T follicular helper cell (primary cell): ENCODE measurements around the gene CD63.
A peak's percentile ranks its signal among the peaks of the same experiment; 100 is the strongest.

Source experiments
- DNase-seq: peaks from one replicate; pipeline ENCODE4 v3.0.0-alpha.2; 2020; ENCODE audit warnings: low read depth

Gene CD63

DNA sequence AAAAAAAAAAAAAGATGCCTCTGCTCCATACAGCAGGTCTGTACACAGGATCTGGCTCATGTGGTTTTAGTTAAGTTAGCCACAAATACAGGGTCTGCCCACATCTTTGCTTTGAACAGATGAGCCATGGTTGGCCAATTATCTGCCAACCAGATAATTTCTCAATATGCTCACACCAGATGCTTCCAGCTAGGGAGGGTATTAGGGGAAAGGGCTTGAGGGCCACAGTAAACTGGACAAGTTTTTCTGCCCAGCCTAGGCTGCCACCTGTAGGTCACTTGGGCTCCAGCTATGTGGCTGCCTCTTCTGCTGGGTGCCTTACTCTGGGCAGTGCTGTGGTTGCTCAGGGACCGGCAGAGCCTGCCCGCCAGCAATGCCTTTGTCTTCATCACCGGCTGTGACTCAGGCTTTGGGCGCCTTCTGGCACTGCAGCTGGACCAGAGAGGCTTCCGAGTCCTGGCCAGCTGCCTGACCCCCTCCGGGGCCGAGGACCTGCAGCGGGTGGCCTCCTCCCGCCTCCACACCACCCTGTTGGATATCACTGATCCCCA lies 7.8 kb downstream of the CD63 start:
- DNase-seq: no peak

DNA sequence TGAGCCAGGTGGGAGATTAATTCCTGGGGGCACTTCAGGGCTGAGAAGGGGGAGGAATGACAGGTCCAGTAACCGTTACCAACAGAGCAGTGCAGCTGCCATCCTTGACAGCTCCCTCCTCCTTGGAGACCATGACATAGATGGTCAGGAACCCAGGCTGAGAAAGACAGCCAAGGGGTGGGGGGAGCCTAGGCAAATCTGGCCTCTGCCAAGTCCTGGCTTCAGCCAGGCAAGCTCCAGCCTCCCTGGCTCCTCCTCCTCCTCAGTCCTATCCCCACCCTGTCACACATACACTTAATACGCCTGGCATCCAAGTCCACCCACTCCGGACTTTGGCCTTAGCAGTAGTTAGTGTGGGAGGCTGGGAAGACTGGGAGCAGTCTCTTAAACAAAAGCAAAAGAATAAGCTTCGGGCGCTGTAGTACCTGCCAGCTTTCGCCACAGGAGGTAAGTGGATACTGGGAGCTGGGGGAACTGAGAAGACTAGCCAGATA lies 8.7 kb downstream of the CD63 start, which contains the start of gene RDH5:
TSS of gene RDH5 (plus strand) at position 323 of the 494 bp plus-strand sequence. CDS start 792 bp downstream, outside the sequence.
- DNase-seq: no peak

DNA sequence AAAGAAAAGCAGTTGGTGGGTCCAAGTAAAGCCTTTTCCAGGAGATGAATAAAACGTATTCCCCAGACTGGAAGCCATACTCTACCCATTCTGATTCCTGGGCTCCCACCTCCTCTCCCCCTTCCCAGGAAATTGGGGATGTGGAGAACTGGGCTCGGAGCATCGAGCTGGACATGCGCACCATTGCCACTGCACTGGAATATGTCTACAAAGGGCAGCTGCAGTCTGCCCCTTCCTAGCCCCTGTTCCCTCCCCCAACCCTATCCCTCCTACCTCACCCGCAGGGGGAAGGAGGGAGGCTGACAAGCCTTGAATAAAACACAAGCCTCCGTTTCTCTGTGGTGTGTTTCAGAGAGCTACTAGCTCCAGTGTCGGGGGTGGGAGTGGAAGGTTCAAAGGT lies 9.4 kb downstream of the CD63 start:
- DNase-seq: no peak

DNA sequence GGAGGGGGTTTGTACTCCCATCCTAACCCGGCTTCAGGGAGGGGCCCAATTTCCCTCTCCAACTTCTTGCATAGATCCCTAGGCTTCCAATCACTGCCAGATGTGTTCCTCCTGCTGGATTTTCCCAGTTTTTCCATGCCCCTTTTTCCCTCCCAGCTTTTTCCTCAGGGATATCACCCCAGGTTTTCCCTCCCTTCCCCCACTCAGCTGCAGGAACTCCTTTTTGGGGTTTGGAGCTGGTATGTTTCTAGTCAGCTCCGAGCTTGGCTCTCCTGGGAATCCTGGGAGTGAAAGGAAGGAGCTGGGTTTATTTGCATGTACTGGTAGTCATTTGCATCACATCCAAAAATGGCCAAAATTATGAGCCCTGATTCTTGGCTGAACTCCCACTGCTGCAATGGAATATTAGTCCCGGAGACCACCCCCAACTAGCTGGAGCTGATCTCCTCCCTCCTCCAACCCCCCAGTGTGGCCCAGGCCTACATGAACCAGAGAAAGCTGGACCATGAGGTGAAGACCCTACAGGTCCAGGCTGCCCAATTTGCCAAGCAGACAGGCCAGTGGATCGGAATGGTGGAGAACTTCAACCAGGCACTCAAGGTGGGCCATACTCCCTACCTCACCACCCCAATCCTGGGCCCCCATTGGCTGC lies 10.1 kb downstream of the CD63 start:
- DNase-seq: no peak

DNA sequence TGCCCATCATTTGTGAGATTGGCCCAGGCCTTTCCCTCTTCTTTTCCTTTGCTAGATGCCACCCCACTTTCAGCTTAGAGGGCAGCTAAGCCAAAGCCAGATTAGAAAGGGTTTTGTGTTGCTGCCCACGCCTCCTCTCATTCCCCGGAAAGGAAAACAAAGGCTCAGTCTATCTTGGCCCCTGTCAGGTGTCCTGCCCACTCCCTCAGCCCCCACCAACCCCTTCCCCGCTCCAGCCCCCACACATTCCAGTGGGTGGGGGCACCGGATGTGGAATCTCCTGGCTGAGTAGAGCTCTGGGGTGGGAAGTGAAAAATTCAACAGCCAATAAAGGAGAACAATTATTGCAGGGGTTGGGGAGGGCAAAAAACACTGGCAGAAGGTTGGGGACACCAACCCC lies 10.8 kb downstream of the CD63 start:
- DNase-seq: no peak

DNA sequence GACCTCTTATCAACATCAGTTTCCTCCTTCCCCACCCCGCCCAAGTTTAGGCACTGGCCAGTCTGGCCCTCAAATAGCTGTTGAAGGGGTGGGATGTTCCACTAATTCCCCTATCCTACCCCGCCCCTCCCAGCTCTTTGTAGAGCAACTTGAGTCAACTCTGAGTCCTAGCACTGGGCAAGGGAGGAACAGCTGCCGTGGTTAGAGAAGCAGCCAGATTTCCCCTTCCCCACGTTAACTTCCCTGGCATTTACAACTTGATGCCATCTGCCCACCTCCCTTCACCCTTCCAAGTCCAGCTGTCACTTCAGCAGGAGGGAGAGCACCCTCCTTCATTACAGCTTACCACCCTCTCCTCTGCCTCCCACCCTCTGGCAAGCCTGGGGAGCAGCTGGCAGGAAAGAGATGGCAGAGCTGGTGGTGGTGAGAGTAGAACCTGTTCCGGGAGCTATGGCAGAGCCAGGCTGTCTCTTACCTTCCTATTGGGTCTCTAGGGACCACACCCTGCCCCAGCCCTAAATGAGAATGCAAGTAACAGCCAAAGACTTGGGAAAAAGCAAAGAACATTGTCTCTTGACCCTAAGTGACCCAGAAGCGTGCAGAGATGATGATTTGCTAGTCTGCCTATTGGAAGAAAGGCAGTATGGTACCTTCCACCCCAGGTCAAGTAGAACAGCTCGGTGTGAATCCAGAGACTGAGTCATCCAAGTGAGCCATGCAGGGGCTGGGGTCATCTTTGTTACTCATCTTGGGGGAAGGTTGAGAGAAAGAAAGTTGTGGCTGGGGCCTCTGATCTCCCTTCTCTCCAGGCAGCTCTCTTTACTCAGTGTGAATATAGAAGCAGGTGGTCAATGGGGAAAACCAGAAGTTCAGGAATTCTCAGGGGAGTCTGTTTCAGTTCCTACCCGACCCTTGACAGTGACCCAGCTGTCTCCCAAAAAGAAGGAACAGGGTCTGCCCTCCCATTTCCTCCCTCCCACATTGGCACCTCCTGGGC lies 11.5 kb downstream of the CD63 start:
- DNase-seq: no peak

DNA sequence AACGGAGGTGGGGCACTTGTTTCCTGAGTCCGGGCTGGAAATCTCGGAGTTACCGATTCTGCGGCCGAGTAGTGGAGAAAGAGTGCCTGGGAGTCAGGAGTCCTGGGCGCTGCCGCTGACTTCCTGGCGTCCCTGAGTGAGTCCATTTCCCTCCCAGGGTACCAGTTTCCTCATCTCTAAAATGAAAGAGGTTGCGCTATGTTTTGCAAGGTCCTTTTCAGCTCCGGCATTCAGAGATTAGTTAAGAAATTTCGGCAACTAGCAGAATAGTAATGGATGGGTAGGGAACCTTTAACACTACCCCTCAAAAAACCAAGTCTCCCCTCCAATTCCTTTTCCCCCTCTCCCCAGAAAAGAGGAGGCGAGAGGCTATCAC lies 12.2 kb downstream of the CD63 start:
- no peak for DNase-seq

DNA sequence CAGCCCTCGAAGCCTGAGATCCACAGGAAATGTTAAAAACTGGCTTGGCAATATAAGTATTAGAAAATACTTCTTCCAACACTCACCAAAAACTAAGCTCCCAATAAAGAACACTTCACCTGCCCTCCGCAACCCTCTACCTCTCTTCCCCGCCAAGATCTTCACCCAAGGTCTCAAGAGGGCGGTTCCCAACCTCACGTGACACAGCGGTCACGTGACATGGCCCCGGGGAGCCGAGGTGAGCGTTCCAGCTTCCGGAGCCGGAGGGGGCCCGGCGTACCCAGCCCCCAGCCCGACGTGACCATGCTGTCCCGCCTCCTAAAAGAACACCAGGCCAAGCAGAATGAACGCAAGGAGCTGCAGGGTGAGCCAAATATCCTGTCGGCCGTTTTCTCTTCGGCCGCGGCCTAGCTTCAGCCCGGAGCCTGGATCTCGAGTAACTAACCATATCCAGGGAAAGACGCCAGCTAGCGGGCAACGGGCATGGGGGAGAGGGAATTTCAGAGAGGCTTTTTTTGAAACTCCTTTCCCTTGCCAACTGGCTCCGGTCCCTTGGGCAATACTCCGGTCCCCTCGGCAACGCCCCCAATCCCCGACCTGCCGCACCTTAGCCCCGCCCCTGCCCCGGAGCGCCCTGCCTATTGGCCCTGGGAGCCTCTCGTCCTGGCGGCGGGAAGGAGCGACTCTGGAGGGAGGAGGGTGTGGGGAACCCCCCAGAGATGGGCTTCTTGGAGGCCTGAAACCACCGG lies 12.8 kb downstream of the CD63 start, which contains the start of gene BLOC1S1:
TSS of gene BLOC1S1 (plus strand) at position 214 of the 749 bp plus-strand sequence. CDS start at position 220, 6 bp downstream.
- DNase-seq: peak; percentile 91

DNA sequence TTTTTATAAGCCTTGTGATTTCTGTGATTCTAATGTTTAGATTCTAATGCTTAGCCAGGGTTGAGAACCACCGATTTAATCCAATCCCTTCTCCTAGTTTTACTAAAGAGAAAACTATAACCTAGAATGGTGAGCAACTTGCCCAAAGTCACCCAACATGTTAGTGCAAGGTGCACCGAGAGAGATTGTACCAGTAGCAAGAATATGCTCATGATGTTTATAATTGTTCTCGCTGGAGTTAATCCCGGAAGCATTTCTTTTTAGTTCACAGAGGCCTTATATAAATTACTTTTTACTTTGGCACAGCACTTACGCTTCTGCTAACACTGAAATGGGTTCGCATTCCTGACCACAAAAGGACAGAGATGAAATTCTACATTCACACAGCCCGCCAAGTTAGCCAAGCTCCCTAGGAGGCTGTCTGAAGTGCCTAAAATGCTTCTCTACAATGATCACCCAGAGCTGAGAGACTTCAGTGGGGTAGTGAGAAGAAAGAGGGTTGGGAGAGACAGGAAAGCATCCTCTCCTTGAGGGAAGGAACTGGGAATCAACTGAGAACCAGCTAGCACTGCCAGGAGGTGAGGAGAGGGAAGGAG lies 13.5 kb downstream of the CD63 start:
- no peak for DNase-seq

DNA sequence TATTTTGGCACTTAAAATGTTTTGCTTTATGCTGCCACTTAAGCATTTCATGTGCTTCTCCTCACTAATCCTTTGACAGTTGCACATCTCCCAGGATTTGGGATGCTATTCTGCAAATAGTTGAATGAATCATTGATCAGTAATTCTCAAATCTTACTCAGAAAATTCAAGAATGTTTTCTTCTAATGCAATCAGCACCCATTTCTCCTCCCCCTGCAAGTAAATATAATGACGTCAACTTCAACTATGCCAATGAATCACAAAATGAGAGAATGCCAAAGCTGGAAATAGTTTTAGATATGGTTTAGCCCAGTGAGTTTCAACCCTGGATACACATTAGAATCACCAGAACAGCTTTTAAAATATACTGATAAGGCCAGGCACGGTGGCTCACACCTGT lies 15.1 kb downstream of the CD63 start:
- DNase-seq: no peak

DNA sequence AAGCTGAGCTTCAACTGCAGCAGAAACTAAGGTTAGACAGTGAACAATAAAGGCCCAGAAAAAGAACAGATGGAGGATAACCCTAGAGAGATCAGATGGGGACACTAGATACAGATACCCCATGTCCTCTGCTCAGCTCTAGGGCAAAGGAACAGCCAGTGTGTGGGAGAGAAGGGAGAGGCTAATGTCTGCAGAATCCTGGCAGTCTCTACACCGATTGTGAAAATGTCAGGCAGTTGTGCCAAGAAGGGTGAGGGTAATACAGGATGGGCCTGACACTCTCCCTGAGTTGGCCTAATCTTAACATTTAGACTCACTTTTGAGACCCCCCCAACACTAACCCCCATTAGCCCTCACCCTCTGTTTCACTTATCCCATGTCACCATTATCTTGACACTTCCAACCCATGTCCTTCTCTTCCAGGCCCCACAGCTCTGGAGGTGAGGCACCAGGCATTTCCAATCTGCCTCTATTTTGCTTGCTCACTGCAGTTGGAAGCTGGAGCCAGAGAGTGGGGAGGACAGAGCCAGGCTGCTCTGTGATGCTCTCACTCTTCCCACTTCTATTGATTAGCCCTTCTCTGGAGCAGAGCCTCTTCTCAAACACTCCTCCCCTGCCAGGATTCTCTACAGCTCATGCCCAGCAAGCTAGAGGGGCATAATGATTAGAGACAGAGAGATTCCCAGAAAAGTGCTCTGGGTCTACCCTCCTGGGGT lies 16.0 kb downstream of the CD63 start:
- DNase-seq: no peak

DNA sequence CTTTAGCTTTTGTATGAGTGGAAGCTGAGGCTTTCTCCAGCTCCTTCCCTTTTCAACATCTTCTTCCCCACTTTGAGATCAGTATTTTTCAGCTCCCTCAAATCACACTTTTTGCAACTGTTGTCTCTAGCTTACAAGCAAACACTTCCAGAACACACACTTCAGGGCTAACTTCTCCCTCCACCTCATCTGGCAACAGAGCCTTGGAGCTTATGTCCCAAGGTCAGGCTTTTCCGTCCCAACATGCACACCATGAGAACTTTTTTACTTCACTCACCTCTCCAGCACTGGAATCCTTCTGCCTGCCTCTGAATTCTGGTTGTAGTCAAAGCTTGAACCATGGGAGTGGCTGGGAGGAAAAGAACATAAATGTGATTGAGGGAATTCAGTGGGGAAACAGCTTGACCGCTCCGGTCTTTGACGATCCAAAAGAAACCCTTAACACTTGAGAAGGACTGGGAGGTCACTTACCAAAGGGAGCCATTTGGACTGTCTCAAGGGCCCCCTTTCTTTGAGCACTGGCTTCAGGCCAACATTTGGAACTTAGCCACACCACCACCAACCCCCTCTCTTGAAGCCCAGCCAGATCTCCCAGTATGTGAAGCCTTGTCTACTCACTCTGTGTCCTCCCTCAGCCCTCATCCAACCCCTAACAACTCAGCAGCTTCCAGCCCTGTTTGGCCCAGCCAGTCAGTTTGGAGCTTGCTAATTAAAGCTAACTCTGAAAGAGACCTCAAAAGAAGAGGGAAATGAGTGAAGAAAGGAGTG lies 16.8 kb downstream of the CD63 start:
- no peak for DNase-seq

DNA sequence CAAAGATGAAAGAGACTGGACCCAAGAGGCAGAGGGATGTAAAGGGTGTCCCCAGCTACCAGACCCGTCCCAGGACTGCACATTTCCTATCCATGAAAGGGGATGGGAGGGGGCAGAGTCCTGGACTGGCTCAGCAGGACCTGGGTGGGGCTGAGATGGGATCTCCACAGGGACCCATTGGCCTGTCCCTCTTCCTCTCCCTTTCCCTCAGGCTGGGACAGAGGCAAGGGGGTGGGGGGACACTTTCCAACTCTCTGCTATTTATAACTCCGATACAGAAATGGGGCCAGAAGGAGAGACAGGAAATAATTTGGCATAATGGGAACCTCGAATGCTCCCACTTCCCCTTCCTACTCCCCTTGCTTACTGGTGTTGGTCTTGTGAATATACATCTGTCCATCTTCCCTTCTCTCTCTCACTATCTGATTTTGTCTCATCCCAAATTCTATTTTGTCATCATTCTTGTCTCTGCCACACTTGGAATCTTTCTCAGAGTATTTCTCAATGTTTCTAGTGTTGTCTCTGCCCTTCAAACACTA lies 20.0 kb downstream of the CD63 start:
- DNase-seq: no peak

DNA sequence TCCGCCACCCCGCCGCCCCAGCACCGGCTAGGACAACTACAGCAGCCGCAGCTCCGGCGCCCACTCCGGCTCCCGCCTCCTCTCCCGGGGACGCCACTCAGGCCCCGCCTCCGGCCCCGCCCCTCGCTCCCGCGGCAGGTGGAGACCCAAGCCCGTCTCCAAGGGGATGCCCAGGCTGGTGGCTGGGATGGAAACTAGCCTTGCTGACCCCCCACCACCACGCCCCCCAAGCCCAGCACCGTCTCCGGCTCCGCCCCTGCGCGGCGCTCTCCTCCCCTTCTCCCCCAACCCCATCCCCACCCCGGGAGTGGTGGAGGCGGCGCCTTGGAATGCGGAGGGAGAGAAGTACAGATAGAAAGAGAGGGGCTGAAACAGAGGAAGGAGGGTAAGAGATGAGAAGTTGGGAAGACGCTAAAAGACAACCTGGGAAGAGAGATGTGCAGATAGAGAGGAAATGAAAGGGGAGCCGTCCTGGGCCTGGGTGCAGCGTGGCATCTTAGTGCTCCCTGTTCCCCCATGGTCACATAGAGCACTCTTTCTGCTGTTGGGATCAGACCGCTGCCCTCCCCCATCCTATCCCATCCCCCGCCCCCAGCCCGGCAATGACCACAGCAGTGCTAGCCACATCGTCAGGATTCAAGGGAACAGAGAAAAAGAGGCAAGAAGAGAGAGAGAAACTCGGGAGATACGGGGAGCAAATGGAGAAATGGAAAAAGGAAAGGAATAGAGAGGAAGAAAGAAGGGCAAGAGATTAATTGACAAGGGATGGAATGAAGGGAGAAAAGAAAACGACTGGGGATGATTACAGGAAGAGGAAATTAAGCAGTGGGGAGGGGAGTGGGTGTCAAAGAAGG lies 20.7 kb downstream of the CD63 start, which contains the start of gene ITGA7:
TSS of gene ITGA7 (minus strand) at position 64 of the 854 bp plus-strand sequence. CDS start 222 bp downstream, outside the sequence.
- DNase-seq: peak; percentile 47

DNA sequence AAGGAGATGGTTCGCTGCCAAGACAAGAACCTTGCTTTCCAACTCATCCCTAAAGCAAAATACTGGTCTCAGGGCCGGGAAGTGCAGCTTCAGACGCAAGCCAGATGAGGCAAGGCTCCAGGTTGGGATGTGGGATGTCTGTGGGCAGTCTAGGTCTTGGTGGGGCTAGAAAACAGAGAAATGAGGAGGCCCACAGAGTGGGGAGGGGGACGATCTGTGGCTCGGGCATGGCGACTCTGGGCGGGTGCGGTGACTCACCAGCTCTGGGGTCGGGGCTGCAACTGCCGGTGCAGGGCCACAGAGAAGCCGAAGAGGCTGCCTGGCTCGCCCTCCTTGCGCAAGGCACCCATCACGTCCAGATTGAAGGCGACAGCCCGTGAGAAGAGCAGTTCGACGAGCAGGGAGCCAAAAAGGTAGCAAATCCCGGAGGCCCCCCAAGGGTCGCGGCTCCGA lies 21.6 kb downstream of the CD63 start:
- DNase-seq: no peak

DNA sequence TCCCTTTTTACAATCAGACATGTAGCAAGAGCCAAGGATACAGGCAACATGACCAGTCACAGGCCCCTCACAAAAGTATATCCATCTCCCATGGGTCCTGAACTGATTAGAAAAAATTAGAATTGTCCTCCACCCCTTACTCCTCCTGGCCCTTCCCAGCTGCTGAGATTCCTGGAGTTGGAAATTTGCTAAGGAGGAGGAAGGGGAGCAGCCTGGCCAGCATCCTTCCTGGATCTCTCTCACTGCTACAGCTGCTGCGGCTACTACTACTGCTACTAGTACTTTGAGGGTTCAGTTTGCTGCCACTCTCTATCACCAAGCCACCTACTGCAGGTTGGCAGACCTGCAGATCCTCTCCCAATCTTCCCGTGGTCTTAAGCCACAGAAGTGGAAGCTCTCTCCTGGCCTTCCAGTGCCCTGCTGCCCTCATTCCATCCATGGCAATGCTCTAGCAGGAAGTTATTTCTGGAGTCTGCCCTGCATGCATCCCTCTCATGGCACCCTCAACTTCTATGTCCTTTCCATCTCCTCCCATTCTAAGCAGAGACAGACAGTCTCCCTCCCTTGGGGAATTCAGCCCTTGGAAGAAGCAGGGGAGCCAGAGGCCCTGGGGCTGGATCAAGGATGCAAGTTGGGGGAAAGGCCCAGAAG lies 22.1 kb downstream of the CD63 start:
- DNase-seq: no peak

DNA sequence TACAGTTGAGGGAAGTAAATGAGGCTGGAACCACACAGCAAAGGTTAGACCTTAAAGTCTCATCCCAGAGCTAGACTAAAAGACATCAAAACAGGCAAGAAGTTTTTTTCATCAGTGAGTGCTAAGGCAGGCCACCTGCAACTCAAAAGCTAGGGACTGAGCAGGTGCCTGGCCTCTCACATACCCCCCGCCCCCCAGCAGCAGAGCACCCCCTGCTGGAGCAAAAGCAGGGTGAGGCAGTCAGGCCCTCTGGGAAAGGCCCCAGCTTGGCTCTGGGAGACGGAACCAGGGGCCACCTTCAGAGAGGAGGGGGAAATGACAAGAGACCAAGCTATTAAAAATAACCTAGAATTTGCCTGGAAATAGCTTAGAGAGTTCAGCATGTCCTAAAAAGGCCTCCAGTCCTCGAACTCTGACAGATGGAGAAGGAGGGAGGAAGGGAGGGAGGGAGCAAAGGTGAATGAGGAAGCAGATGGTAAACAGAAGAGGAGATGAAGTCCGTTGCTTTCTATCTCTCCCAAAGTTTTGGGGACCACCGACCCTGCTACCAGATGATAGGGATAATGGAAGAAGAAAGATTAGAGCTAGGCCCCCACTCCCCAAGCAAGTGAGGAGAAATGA lies 22.9 kb downstream of the CD63 start:
- no peak for DNase-seq
